ENCODE results near the gene MELK.

Gene MELK

GRCh38 chr9:36584620-36585460 is 12.1 kb downstream of the MELK start:
- DNase-seq (ENCODE audit: low read depth, low spot score), result no peak

DNA sequence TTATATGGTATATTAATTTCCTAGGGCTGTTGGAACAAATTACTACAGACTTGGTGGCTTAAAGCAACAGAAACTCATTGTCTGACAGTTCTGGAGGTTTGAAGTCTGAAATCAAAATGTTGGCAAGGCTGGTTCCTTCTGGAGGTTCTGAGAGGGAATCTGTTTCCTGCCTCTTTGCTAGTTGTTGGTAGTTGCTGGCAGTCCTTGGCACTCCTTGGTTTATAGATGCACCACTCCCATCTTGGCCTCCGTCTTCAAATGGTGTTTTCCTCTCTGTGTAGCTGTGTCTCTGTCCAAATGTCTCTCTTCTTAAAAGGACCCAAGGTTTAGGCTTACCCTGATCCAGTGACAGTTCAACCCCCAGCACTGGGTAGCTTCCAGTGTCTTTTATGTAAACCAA is 17.5 kb downstream of the MELK start:
- DNase-seq (ENCODE audit: low read depth, low spot score), result no peak

- no peak for DNase-seq (ENCODE audit: low read depth, low spot score)
Measured at GRCh38 chr9:36592801-36593583, 20.3 kb downstream of the MELK start.

- DNase-seq (ENCODE audit: low read depth, low spot score), result no peak
Measured at GRCh38 chr9:36594213-36594612, 21.5 kb downstream of the MELK start.

GRCh38 chr9:36597412-36598178 is 24.9 kb downstream of the MELK start:
- no peak for DNase-seq (ENCODE audit: low read depth, low spot score)

- no peak for DNase-seq (ENCODE audit: low read depth, low spot score)
Measured at GRCh38 chr9:36598273-36598672, 25.6 kb downstream of the MELK start.

GRCh38 chr9:36603006-36603405 is 30.3 kb downstream of the MELK start:
- DNase-seq (ENCODE audit: low read depth, low spot score), result no peak

DNA sequence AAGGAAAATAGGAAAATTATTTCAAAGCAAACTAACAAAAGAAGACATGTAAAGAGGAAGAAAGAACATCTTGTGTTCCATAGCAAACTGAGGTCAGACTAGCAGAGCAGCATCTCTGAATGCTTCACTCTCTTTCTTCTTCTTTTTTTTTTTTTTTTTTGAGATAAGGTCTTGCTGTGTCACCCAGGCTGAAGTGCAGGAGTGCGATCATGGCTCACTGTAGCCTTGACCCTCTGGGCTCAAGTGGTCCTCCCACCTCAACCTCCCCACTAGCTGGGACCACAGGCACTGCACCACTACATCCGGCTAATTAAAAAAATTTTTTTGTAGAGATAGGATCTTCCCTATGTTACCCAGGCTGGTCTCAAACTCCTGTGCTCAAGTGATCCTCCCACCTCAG is 36.6 kb downstream of the MELK start:
- DNase-seq (ENCODE audit: low read depth, low spot score), result no peak

GRCh38 chr9:36622121-36622520 is 49.4 kb downstream of the MELK start:
- no peak for DNase-seq (ENCODE audit: low read depth, low spot score)

GRCh38 chr9:36623280-36623679 is 50.6 kb downstream of the MELK start:
- no peak for DNase-seq (ENCODE audit: low read depth, low spot score)

- DNase-seq (ENCODE audit: low read depth, low spot score), result no peak
Measured at GRCh38 chr9:36625006-36625615, 52.4 kb downstream of the MELK start.

DNA sequence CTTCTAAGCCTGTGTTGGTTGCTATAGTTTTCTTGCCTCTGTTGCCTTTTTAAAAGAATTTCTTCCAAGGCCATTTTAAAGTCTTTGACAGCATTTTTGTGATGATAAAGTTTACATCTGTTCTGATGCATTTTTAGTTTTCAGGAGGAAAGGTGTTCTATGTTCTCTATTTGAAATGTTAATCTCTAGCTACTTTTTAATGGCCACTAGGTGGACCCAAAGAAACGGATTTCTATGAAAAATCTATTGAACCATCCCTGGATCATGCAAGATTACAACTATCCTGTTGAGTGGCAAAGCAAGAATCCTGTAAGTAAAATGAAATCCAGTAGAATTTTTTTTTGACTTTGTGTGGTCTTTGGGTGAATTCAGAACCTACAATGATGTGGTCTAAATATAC is 60.2 kb downstream of the MELK start:
- DNase-seq (ENCODE audit: low read depth, low spot score), result no peak

DNA sequence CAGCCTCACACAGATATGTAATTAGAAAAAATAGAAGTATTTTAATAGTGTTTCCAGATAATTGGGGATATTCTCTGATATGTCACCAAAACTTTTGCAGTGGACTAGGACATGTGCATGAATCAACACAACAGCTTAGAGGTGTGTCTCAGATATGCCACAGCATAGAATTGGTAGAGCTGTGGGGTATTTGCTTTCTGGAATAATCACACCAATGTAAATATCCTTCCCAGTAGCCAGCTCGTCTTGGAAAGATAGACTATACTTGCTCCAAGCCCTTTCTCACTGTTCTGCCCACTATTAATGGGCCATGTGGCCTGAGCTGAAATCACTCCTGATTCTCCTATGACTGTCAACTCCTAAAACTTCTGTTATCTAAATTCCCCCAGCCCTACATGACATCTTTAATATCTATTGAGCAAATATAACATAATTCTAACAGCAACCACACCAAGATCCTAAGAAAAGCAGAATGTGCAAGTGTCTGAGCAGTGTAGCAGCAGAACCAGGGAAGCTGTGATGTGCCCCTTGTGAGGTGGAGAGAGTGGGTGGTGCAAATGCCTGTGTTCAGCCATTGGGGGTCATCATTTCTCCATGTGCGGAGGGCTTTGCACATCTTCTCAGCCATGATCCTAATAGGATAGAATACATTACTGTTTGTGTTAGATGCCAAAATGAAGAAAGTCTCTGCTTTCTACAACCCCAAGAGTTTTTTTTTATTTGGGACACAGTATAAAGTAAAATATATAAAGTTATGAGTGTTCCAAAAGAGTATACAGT is 65.0 kb downstream of the MELK start:
- DNase-seq (ENCODE audit: low read depth, low spot score), result no peak

DNA sequence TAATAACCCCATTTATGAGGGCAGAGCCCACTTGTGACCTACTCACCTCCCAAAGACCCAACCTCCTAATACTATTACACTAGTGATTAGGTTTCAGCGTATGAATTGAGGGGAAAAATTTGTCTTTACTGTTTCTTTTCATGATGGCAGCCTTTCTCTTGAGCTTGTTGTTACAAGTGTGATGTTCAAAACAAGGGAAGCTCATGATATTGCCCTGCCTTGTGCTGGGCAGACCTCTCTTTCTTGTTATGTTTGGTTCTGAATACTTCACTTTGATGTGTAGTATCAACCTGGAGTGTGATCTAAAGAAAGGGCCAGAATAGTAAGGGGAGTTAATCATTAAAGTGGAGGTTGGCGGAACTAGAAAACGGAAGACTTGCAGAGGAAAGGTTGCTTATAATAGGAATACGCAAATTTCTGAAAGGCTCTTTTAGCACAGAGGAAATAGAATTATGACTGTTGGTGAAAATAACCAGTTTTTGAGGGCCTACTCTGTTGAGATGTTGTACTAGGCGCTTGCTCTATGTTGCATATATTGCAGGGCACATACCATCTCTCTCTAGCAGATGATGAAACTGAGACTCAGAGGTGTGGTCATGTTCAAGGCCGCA is 68.2 kb downstream of the MELK start:
- no peak for DNase-seq (ENCODE audit: low read depth, low spot score)

DNA sequence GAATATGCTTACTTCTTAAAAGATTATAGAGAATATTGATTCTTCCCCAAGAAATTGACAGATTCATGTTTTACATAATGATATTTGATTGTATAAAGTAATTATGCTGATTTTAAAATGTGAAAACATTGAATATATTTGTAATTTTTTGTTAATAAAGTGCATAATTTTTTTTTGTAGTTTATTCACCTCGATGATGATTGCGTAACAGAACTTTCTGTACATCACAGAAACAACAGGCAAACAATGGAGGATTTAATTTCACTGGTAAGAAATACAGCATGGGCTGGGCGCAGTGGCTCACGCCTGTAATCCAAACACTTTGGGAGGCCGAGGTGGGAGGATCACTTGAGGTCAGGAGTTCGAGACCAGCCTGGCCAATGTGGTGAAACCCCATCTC is 70.1 kb downstream of the MELK start:
- no peak for DNase-seq (ENCODE audit: low read depth, low spot score)

- DNase-seq (ENCODE audit: low read depth, low spot score), result no peak
Measured at GRCh38 chr9:36656842-36657241, 84.1 kb downstream of the MELK start.

- DNase-seq (ENCODE audit: low read depth, low spot score), result no peak
Measured at GRCh38 chr9:36659500-36659899, 86.8 kb downstream of the MELK start.

GRCh38 chr9:36664806-36665205 is 92.1 kb downstream of the MELK start:
- DNase-seq (ENCODE audit: low read depth, low spot score), result no peak

DNA sequence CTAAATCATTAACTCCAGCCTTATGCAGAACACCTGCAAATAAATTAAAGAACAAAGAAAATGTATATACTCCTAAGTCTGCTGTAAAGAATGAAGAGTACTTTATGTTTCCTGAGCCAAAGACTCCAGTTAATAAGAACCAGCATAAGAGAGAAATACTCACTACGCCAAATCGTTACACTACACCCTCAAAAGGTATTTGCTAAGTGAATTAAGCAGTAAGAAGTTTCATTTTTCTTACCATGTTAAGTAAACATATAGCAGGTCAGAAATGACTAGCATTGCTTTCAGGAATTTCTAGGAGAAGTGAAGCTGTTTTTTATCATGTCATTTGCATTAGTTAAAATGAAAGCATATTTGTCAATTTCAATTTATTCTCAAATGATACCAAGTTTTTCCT is 92.7 kb downstream of the MELK start:
- no peak for DNase-seq (ENCODE audit: low read depth, low spot score)

- no peak for DNase-seq (ENCODE audit: low read depth, low spot score)
Measured at GRCh38 chr9:36665921-36666431, 93.3 kb downstream of the MELK start.
